NCI-H2107 (cell line): ENCODE results near the gene GTSE1.

Experiments
- DNase-seq: peaks from one replicate; lab custom pipeline; 2025; lab: John Stamatoyannopoulos, UW

GTSE1 gene

GRCh38 chr22:46378426-46379065 lies 81.9 kb downstream of the GTSE1 start:
- no peak for DNase-seq

DNA sequence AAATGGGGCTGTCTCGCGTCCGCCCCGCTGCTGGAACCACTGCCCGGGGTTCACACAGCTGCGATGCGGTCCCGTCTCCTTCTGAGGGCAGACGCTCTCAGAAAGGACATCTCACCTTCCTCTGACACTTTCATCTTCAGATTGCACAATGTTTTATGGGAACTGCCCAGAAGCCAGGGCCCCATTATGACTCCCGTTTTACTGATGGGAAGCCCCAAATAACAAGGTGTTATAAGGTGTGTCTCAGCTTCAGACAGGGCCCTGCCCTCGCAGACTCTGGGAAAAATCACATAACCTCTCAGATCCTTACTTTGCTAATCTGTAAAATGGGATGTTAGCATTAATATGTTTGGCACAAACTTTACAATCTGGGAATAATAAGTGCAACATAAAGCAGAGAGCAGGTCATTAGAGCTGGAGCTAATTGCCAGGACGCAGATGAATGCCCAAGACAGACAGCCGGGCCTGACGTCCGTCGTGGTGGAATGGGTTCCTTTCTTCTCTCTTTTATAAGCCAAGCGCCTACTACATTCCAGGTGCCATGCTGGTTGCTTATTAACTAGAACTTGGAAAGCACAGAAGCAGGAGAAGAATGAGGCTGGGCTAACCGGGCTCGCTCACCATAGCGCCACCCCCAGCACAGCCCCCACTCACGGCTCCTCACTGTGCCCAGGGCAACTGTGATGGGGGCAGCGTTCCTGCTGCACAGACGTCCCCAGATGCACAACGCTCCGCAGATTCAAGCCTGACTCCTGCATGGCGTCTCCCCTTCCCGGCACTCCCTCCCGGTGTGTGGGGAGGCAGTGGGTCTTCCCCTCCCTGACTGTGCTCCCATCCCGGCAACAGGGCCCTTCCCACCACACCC lies 82.6 kb downstream of the GTSE1 start:
- DNase-seq, result no peak

DNA sequence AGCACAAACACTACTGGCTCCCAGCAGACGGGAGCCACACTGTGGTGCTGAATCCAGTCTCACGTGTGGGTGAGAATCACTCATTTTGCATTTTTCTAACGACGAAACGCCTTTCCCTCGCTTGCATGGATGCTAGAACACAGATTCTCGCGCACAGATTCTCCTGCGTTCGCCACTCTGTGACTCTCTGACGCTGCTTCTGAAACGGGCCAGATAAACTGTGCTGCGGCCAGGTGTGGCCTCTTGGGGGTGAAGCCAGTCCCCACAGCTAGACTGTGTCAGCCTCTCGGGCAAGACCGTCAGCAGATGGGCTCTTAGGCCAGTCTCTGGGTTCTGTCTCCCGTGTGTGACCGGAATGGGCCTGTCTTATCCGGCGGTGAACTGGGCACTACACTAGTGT lies 83.4 kb downstream of the GTSE1 start:
- no peak for DNase-seq
